ENCODE data around the gene SARDH. TPM values are rescaled to one million over a fixed set of nuclear protein-coding genes. Genes with fewer than 3 reads are reported as not detected.

SARDH gene
- total and polyA plus RNA-seq, 2 of the 8 experiments (the other 6 are each of a cell fraction or from before 2014, with no cell fraction given): 6.4 to 7.4 TPM

DNA sequence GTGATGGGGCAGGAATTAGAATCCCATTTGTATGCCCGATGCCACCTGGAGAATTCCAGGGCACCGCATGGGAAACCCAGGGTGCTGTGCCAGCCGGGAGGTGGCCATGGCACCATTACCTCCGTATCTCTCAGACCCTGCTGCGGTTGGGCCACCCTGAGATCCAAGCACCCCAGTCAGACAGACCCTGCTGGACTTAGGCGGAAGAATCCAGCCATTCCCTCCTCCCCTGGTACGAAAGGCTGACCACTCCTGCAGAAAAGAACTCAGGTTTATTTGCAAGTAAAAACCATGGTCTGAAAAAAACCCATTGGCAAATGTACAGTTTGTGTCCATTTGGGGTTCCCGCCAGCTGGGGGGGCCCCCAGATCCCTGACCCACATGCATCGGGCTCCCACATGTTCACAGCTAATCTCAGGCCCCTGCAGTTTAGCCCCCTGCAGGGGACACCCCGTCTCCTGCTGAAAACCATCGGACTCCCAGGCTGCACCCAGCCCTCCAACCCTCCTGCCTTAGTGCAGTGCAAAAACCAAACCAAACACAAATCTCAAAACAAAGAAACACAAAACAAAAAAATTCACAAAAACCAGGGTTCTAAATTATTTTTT is 23.6 kb upstream of the SARDH start (continued):
- TF ChIP-seq ATF3 (IDR thresholded peaks at IDR 0.05; ENCODE audit: insufficient read depth, low read depth, low read length) (no peak), BRCA1 (IDR thresholded peaks at IDR 0.05; ENCODE audit: low read depth, low read length) (no peak), KDM4A (IDR thresholded peaks at IDR 0.05; ENCODE audit: low read depth, low read length, severe bottlenecking) (no peak), CEBPB (IDR thresholded peaks at IDR 0.05; ENCODE audit: low read depth, low read length) (no peak), SUZ12 (IDR thresholded peaks at IDR 0.05; ENCODE audit: low read length) (no peak), EGR1 (IDR thresholded peaks at IDR 0.05; ENCODE audit: borderline replicate concordance, low read depth, low read length) (no peak), YY1 (IDR thresholded peaks at IDR 0.05; ENCODE audit: low read depth, low read length) (no peak)
